ENCODE measurements around the gene BCAM. TPM values are rescaled to one million over a fixed set of nuclear protein-coding genes. Genes with fewer than 3 reads are reported as not detected.

The BCAM gene
- total and polyA plus RNA-seq, 2 donors (not counting 3 experiments of a cell fraction or from before 2014, with no cell fraction given) = 23.9 to 28.5 TPM

GRCh38 chr19:44813841-44814470 is 5.1 kb downstream of the BCAM start:
- H3K27ac ChIP-seq (ENCODE audit: insufficient read depth, low read depth, low read length) = no peak overlapping the region
- H3K27me3 ChIP-seq (ENCODE audit: control insufficient read depth in 2 of 2, insufficient read depth in 2 of 2, low read length in 2 of 2) = no peaks in the 10 kb centered on the region
- DNase-seq (ENCODE audit: low read depth, low spot score) (no peak), FAIRE-seq (no peak)
- H3K9me1 ChIP-seq (replicated peaks; ENCODE audit: control insufficient read depth, extremely low read depth, insufficient read depth, low read length) = no peaks in the 10 kb centered on the region
- no peak overlapping the region for H3K4me2 ChIP-seq (ENCODE audit: insufficient read depth, low read length)
- no TSS peak for BruUV-seq (replicated peaks)
- no peak overlapping the region for H3K9ac ChIP-seq (replicated peaks; ENCODE audit: extremely low read depth, insufficient read depth, low read length)
- H3K9me3 ChIP-seq (replicated peaks; ENCODE audit: control insufficient read depth, insufficient read depth, low read length) = no peaks in the 10 kb centered on the region
- no peaks in the 10 kb centered on the region for H3K79me2 ChIP-seq (ENCODE audit: control insufficient read depth, insufficient read depth, low read length)
- H3K4me3 ChIP-seq (replicated peaks in 1 of 3; ENCODE audit: insufficient read depth in 1 of 3, low read depth in 1 of 3, low read length in 3 of 3) = no peak overlapping the region
- intact Hi-C loops (cut with micrococcal nuclease) (no loop called here), dilution Hi-C loops (cut with MboI; ENCODE audit: extremely low pct_ligation_motif_present, low sequenced_read_pairs) (no loop called here)
- CTCF ChIA-PET = no interaction called here
- POLR2A ChIA-PET = no interaction called here
- peaks cover 6% of the 10 kb centered on the region for H3K4me1 ChIP-seq (ENCODE audit: control insufficient read depth, extremely low read depth, insufficient read depth, low read length)
- TF ChIP-seq FOS (IDR thresholded peaks at IDR 0.05; ENCODE audit: borderline replicate concordance, insufficient read depth, low read length) (no peak), MAX (IDR thresholded peaks at IDR 0.05; ENCODE audit: insufficient read depth, insufficient read length) (no peak), MYC (IDR thresholded peaks at IDR 0.05; ENCODE audit: low read depth, low read length) (no peak), POLR2AphosphoS5 (IDR thresholded peaks at IDR 0.05; ENCODE audit: insufficient read depth, low read depth, low read length) (no peak), CTCF (IDR thresholded peaks at IDR 0.05; ENCODE audit: extremely low read depth in 1 of 2, insufficient read depth in 1 of 2, low read depth in 1 of 2, low read length in 2 of 2) (no peak), POLR2A (IDR thresholded peaks at IDR 0.05; ENCODE audit: low read depth, low read length) (no peak), EZH2 (IDR thresholded peaks at IDR 0.05; ENCODE audit: borderline replicate concordance, low read depth, low read length, severe bottlenecking) (no peak), GATA2 (IDR thresholded peaks at IDR 0.05; ENCODE audit: insufficient read depth, insufficient read length, low read depth, low read length) (no peak), JUN (IDR thresholded peaks at IDR 0.05; ENCODE audit: borderline replicate concordance, insufficient read depth, insufficient read length, low read depth) (no peak)
- no peaks in the 10 kb centered on the region for H4K20me1 ChIP-seq (replicated peaks; ENCODE audit: control insufficient read depth, extremely low read depth, insufficient read depth, low read length)
- H3K36me3 ChIP-seq (ENCODE audit: control insufficient read depth in 2 of 2, extremely low read depth in 1 of 2, insufficient read depth in 2 of 2, low read length in 2 of 2) = peaks cover 2 to 5% of the 10 kb centered on the region in 2 experiments
- H2AFZ ChIP-seq (ENCODE audit: low read depth, low read length) = no peak overlapping the region

Data from endothelial cell of umbilical vein (primary cell).